GM23248 (cell line): ENCODE results near the gene EHD3.

Source experiments
- EZH2 ChIP-seq: fragments of 200-600 bp; sonication (generic); IDR thresholded peaks from 2 replicates; pipeline ENCODE4 v1.6.1; 2018; ENCODE audit warnings: antibody characterized with exemption, mild to moderate bottlenecking; ENCODE audit not compliant: insufficient read depth, poor library complexity, severe bottlenecking
- EZH2phosphoT487 ChIP-seq: fragments of 200-600 bp; sonication (generic); IDR thresholded peaks from 2 replicates; pipeline ENCODE4 v1.6.1; 2018; ENCODE audit warnings: antibody characterized with exemption, moderate library complexity, mild to moderate bottlenecking, low read depth; ENCODE audit not compliant: insufficient read depth

DNA sequence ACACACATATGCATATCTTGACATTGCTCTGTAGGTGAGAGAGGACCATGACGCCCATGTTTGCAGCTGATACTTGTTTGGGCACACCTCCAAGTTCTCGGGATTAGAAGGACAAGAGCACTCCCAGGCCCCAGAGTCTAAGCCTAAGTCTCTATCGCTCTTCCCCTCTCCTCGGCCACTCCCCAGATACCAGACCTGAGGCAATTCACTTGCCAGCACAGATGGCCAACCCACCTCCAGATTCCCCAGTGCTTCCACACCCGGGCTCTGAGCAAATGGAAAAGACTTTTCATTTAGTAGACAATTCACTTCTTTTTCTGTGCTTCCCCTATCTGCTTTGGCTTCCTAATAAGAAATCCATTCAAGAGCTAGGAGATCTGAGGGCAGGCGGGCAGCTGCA is 32.9 kb downstream of the EHD3 start:
- no peak for TF ChIP-seq EZH2phosphoT487
- TF ChIP-seq EZH2 = no peak
